ENCODE results near the gene TCP11L2. TPM values are rescaled to one million over a fixed set of nuclear protein-coding genes. Genes with fewer than 3 reads are reported as not detected.

TCP11L2 gene
- total and polyA plus RNA-seq, 3 experiments from 2014 or later, result 11.8 to 19.3 (median 13.0) TPM

Other genes starting within 250 kb of the TCP11L2 start
- gene NUAK1, start 163.8 kb upstream of the TCP11L2 start, total RNA-seq, result not detected
- 0.16 TPM for gene NUAK1, start 163.8 kb upstream of the TCP11L2 start, polyA plus RNA-seq
- 10 to 100 TPM; 10.1 to 11.3 TPM for gene CKAP4, start 54.7 kb upstream of the TCP11L2 start, total RNA-seq
- gene CKAP4, start 54.7 kb upstream of the TCP11L2 start, polyA plus RNA-seq, result 7.6 TPM
- gene POLR3B, start 55.0 kb downstream of the TCP11L2 start, total RNA-seq, result 10 to 100 TPM; 13.4 to 14.6 TPM
- gene POLR3B, start 55.0 kb downstream of the TCP11L2 start, polyA plus RNA-seq, result 5.3 TPM